ENCODE measurements around the gene VAV2. TPM values are rescaled to one million over a fixed set of nuclear protein-coding genes. Genes with fewer than 3 reads are reported as not detected.

VAV2 gene
- total RNA-seq, 2 donors from 2014 or later, result 3.4 to 6.0 TPM

DNA sequence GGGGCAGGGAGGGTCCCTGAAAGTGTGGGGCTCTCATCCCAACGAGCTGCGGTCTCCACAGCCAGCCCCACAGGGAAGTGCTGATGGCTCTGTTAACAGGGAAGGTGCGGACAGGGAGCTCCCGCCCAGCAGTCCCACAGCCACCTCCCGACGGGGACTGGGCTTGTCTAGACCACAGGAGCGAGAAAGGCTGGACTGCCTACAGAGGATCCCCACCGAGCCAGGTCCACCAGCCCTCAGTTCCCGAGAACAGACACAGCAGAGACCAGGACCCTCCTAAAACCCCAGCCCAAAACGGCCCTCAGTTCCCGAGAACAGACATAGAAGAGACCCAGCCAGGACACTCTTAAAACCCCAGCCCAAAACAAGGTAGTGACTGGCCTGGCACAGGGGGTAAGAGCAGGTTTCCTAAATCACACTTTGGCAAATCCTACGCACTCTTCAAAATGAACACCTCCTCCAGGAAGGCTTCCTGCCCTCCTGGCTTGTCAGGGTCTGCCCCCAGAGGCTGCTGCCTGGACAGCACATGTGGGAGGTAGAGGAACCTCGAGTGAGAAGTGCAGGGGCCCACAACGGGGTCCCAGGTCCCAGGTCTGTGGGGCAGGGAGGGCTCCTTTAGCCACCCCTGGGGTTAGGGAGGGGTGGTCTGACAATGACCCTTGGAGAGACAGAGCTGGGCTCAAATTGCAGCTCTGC, 167.9 kb downstream of the VAV2 start:
- no peak for TF ChIP-seq CTCF (IDR thresholded peaks at IDR 0.05)
- DNase-seq (ENCODE audit: low spot score), result no peak

GRCh38 chr9:133823189-133824105, 168.7 kb downstream of the VAV2 start:
- peaks cover 0 to 7% of the 10 kb centered on the region in 2 donors for H3K4me1 ChIP-seq
- H3K27me3 ChIP-seq, result no peaks in the 10 kb centered on the region
- H3K4me3 ChIP-seq, result no peak overlapping the region
- no peaks in the 10 kb centered on the region for H3K9me3 ChIP-seq
- no peak overlapping the region for H3K27ac ChIP-seq
- no peak for TF ChIP-seq CTCF (IDR thresholded peaks at IDR 0.05)
- DNase-seq (ENCODE audit: low spot score), result no peak
- no peaks in the 10 kb centered on the region for H3K36me3 ChIP-seq

More for the DNA sequence above, 167.9 kb downstream of the VAV2 start:
- H3K27ac ChIP-seq, result no peak overlapping the region
- H3K27me3 ChIP-seq, result no peaks in the 10 kb centered on the region
- no peak overlapping the region for H3K4me3 ChIP-seq
- no peaks in the 10 kb centered on the region for H3K36me3 ChIP-seq
- peaks cover 0 to 7% of the 10 kb centered on the region in 2 donors for H3K4me1 ChIP-seq
- H3K9me3 ChIP-seq, result no peaks in the 10 kb centered on the region

DNA sequence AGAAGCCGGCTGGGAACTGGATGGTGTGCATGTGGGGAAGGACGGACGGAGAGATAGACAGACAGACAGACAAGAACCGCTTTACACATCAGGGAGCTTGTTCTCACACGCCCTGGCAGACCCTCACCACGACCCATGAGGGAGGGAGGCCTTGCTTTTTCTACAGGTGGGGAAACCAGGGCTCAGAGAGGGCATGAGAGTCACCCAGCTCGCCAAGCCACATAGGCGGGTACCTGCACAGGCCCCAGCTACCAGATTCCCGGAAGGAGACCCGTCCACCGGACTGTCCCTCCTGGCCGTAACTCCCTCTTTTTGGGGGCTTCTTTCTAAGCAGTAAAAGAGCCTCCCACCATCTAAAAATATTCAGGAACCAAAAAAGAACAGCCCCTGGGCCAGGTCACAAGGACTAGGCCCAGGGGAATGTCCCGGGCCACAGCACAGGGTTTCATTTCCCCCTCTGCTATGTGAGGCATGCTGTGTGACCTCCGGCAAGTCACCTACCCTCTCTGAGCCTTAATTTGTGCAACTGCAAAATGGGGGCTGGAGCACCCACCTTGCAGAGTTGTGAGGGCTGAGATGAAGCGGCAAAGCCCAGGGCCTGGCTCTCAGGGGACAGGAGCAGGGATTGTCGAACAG, 169.6 kb downstream of the VAV2 start:
- no peak for TF ChIP-seq CTCF (IDR thresholded peaks at IDR 0.05)
- no peak for DNase-seq (ENCODE audit: low spot score)
- H3K4me1 ChIP-seq, result peaks cover 0 to 7% of the 10 kb centered on the region in 2 donors
- no peak overlapping the region for H3K4me3 ChIP-seq
- H3K9me3 ChIP-seq, result no peaks in the 10 kb centered on the region
- H3K27ac ChIP-seq, result no peak overlapping the region
- no peaks in the 10 kb centered on the region for H3K36me3 ChIP-seq
- no peaks in the 10 kb centered on the region for H3K27me3 ChIP-seq

DNA sequence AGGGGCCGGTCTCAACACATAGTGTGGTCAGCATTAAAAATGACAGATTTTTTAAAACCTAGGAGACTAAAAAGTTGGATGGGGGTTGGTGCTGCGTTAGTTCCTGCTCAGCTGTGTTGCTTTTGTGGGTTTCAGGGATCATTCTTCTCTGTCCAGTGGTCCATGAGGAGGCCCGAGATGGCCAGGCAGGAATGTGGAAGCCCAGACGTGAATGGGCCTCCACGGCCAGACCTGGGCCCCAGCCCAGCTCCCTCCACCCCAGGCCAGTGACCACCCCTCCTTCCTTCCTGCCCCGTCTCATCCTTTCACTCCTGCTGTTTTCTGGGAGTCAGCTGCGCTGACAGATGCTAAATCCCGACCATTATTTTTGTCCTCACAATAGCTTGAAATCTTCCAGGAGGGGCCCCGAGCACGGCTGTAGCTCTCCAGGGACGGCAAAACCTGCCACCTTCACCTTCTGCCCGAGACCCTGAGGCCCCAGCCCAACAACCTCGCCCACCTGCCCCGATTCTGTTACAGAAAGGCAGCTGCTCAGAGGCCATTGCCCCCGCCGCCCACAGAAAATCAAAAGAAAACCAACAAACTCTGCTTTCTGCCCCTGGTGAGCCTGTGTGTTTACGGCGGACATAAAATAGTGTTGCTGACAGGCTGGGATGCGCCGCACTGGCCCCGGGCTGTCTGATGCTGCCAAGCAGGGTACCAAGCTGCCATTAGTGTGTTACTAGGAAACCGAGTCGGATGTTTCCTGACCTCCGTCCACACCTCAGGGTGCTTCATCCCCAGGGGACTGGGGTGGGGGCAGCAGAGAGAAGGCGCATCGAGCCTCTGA, 170.3 kb downstream of the VAV2 start:
- Histone ChIP-seq H3K36me3 (no peaks in the 10 kb centered on the region), H3K4me3 (no peak overlapping the region), H3K27me3 (no peaks in the 10 kb centered on the region), H3K4me1 (peaks cover 0 to 6% of the 10 kb centered on the region in 2 donors), H3K27ac (no peak overlapping the region), H3K9me3 (no peaks in the 10 kb centered on the region)
- TF ChIP-seq CTCF (IDR thresholded peaks at IDR 0.05), result no peak
- no peak for DNase-seq (ENCODE audit: low spot score)

DNA sequence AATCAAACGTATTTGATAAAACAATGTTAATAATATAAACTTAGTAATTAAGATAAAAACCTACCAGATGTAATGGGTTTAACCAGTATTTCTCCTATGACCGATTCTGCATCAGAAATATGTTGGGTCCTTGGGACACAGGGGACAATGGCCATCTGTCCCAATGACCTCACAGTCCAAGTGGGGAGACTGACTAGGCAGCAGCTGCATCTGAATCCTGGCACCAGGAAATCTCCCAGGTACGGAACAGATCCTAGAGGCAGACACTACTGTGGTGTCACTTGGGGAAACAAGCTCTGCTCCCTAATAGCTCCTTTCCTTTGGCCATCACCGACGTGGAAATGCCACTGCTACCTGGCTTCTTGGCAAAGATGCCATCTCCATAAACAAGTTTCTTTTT, 172.2 kb downstream of the VAV2 start:
- no peak for DNase-seq (ENCODE audit: low spot score)
- no peaks in the 10 kb centered on the region for H3K9me3 ChIP-seq
- no peaks in the 10 kb centered on the region for H3K27me3 ChIP-seq
- H3K36me3 ChIP-seq, result no peaks in the 10 kb centered on the region
- no peak overlapping the region for H3K27ac ChIP-seq
- no peaks in the 10 kb centered on the region for H3K4me1 ChIP-seq
- H3K4me3 ChIP-seq, result no peak overlapping the region
- TF ChIP-seq CTCF (IDR thresholded peaks at IDR 0.05), result no peak
